Measurements from ENCODE around the gene RGS12.

Gene RGS12

DNA sequence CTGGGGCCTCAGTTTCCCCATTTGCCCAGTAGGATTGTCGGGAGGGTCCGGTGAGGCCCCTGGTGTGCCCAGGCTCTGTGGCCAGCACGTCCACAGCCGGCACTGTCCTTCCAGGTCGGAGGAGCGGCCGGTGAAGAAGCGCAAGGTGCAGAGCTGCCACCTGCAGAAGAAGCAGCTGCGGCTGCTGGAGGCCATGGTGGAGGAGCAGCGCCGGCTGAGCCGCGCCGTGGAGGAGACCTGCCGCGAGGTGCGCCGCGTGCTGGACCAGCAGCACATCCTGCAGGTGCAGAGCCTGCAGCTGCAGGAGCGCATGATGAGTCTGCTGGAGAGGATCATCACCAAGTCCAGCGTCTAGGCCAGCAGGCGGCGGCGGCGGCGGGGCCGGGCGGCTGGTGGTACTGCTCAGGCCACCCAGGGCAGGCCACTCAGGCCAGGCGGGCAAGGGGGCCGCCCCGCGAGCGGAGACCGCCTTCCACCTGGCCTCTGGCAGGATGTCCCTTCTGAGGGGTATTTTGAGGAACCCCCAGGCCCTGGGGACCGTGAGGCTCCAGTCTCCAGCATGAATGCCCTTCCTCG lies 37.1 kb upstream of the RGS12 start:
- DNase-seq: no peak

DNA sequence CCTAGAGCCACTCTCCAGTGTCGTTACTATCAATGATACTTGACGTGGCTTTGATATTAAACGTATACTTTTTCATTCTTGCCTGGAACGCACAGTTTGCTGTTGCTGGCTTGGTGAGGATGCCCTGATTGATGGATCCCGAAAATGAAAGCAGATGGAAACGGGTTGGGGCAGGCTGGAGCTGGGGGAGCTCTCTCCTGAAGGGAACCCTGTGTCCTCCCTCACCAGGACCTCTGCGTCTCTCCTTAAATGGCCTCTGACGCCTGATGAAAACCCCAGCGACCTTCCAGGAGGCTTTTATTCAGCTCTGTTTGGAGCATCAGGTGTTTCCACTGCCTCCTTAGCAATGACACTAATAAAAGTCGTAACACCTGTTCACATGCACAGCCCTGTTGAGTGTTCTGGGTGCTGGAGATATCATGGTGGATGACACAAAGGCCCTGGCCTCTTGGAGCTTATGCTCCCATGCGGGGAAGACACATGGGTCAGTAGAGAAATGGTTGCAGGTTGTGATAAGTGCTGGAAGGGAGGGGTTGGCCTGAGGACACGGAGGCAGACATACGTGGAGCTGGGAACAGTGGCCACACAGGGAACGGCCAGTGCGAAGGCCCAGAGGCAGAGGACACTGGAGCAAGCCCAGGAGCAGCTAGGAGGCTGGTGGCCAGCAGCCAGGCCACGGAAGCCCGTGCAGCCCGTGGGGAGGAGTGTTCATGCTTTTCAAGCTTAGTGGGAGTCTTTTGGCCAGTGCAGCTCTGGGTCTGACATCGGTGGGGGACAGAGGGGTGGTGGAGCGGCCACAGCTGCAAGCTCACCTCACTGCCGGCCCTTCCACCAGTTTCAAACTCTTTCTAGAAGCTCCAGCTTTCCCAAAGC lies 36.4 kb upstream of the RGS12 start:
- no peak for DNase-seq

DNA sequence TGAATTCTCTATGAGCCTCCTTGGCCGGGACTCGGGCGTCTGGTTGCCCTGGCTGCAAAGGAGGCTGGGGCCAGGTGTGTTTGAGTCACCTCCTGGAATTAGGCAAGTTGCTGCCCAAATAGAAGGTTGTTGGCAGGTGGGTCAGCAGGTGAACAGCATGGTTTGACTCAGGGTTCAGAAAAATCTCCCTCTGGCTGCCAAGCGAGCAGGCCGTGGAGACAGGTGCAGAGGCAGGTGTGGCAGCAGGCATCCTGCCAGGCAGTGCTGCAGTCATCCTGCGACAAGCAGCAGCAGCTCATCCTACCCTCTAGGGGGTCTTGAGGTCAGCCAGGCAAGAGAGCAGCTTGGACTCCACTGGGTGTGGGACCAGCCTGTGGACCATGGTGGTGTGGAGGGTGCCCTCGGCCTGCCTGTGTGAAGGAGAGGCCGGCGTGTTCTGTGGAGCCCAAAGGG lies 35.7 kb upstream of the RGS12 start:
- no peak for DNase-seq

DNA sequence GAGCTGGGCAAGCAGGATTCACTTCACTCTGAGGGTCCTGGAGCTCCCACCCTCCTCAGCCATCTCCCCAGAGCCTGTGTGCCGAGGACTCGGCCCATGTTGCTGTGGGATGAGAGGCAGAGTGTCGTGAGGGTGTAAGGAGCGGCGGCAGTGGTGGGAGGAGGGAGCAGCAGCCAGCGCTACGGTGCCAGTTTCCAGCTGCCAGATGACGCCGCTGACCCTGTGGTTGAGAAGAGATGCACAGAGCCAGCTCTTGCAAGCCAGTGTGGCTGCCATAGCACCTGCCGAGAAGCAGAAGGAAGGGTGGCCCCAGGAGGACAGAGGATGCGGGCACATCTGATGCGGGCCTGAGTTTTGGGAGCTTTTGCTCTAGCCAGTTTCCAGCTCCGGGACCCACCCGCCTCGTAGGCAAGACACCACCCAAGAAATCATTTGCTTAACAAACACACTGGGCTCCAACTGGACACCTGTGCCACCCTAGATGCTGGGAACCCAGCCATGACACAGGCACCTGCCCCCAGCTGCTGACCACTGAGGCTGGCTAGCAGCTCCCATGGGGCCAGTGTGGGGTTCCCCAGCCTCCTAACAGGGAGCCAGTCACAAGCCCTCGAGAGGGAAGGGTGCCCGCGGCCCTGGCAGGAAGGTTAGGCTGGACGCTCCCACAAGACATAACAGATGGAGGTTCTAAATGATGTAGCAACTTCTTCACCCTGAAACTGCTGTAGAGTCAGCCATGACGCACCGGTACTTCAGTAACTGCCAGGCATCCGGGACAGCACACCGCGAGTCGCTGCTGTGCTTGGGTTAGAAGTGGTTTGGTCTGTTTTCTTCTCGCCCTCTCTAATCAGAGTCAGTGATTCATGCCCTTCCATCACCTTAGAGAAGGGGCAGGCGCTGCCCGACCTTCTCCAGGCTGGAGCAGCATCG lies 35.0 kb upstream of the RGS12 start:
- DNase-seq: no peak

DNA sequence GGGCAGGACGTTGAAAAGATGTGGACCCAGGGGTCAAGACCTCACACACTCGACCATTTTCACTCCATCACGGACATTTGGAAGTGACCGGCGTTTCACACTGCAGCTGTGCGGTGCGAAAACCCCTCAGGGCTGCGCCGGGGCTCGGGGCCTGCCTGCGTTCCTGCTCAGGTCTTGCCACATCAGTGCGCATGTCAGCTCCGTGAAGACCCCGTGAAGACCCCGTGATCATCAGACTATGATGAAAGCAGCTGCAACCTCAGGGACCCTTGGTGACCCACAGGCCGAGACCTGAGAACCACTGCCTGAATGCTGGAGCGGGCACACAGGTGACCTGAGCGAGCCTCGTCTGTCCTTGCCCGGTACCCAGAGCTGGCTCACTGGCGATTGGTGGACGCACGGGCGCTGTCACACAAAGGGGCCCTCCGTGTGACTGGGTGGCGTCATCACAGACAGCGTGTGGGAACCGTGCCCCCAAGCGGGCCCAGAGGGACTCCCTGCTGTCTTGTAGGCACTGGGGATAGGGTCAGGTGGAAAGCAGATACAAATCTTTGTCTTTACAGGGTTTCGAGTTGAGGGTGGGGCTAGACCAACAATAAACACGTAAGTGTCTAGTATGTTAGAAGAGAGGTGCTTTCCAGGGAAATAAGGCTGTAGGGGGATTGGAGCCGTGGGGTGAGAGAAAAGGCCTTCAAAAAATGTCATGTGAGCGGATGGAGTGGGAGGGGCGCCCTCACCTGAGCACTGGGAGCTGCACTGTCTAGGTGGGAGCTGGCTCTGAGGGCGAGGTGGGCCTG lies 31.2 kb upstream of the RGS12 start:
- DNase-seq: no peak

DNA sequence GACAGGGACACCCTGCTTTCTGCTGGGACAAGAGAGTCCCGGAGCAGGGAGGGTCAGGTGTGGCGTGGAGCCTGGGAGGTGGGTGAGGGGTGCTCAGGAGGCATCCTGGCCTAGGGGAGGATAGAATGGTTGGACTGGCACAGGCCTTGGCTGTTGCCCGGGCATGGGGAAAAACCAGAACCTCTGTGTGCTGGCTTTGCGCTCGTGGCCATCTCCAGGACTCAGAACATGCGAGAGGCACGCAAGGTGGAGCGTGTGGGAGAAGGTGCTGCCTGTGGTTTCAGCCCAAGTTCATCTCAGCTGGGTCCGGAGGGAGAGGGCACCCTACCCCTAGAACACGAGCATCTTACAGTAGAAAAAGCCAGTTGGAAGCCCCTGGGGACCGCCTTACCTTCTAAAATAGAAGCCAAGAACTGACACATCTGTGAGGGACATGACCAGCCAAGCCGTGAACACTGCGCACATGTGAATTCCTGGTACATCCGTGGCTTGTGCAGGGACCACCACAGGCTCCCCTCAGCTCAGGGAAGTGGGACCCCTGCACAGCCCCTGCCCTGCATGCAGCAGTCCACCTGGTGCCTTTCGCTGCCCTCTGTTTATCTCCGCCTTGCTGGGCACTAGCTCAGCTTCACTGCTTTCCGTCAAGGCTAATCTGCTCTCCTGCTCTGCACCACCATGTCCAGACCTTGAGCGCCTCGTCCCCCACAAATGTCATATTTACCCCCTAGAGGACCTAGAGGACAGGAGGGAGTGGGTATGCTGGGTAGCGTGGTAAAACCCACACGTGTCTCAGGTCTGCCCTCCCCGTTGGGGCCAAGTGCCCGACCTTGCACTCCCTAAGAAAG lies 30.4 kb upstream of the RGS12 start:
- DNase-seq: no peak

DNA sequence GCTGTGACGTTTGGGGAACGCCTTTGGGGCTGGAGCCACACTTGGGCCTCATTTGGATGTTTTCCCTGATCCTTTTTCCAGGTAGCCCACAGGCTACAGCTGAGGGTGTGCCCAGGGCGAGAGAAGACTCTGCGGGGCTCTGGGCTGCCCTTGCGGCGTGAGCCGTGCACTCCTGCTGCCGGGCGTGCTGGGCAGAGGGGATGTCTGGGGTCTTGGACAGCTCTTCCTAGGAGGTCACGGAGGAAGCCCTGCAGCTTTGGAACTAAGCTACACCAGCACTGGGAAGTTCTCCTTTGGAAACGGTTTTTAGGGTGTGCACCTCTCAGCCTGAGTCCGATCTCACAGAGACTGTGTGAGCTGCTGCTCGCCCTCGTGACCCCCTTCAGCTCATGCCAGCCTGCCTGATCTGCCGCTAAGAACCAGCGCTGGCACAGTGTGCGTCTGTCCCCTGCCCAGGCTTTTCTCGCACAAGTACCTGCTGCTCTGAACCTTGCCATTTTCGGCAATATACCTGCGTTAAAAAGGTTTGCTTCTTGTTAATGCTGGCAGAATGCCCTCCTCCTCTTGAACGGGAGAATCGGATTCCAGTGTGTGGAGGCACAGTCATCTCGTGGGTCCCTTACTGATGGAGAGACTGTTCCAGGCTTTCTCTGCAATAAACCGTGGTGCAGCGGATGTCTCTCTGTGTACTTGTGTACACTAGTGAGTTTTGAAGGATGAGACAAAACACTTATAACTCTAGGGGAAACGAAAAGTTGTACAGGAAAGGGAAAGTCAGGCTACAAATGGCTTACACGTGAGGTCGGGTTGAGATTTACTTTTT lies 29.6 kb upstream of the RGS12 start:
- DNase-seq: no peak

DNA sequence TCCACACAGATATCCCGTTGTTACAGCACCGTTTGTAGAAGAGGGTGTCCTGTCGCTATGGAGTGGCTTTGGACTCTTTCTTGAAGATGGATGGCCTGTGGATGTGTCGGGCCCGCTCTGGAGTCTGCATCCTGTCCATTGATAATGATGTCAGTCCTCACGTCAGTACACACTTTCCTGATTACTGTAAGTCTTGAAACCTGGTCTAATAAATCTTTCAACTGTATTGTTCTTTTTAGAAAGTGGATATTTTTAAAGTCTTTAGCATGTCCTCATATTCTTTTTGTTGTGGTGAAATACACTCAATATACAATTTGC lies 29.0 kb upstream of the RGS12 start:
- no peak for DNase-seq

DNA sequence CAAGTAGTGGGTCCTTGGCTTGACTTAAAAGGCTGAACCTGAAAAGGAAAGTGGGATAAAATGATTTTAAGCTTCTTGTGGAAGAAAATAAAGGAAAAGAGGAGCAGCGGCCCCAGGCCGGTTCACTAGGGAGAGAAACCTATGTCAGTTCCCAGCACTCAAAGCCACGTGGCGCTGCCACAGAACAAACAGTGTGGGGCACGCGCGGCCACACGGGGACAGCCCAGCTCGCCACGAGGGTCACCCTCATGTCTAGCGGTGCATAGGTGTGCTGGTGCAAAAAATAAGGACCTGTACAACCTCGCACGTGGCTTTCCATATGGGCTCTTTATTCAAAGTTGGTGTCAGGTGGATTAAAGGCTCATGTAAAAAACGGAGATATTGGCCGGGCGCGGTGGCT lies 26.7 kb upstream of the RGS12 start:
- no peak for DNase-seq

DNA sequence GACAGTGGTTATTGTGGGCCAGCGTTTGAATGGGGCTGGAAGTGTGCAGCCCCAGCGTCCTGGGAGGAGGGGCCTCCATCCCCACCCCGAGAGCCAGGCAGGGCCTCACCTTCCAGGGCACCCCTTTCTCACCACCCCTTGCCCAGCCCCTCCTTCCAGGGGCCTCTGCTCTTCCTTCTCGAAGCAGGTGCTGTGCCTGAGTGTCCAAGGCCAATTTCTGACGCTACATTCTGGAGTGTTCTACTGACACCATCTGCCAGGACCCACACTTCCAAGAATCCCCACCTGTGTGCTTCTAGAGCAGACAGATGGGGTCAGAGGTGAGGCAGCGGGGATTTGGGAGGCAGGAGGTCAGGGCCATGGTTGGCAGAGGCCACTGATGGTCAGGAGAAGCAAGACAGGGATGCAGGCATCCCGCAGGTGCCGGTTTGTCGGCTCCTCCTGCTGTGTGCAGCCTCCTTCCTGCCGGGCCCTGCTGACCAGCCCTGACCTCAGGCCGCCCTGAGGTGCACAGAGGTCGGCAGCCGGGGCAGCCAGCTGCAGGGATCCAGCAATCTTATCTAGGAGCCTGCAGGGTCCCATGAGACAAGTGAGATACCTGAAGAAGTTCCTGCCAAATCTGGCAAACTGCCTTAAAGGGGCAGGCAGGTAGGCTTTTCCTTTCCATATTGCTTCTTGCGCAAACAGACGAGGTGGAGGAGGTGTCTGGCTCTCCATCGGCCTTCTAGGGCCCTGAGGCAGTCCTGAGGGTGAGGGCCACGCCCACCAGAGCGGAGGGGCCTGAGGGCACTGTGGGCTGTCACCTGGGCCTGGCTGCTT lies 25.0 kb upstream of the RGS12 start:
- no peak for DNase-seq

DNA sequence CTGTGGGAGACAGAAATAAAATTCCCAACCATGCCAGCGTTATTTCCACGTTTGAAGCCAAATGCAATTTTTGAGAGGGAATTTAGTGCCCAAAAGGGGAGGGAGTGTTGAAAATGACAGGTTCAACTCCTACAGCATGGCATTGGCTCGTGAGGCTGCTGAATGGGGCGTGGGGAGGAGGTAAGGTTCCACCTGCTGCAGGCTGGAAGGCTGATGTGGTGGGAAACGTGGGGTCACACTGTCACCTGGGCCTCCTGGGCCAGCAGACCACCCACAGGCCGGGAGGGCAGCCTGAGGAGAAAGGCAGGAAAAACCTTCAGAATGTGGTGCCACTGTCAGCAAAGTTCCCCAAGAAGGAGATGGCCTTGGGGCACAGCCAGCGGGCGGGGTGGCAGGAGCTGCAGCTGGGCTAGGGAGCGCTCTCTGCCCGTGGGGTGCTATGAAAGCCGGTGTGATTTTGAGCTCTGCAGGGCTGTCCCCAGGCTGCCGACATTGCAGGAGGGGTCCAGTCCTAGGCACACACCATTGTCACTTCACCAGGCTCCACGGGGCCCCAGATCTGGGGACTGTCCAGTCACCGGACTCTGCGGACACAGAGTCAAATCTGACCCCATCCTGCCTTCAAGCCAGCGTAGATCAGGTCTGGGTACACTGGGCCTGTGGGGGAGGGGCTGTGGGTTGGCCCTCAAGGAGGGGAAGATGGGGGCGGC lies 24.3 kb upstream of the RGS12 start:
- DNase-seq: no peak

DNA sequence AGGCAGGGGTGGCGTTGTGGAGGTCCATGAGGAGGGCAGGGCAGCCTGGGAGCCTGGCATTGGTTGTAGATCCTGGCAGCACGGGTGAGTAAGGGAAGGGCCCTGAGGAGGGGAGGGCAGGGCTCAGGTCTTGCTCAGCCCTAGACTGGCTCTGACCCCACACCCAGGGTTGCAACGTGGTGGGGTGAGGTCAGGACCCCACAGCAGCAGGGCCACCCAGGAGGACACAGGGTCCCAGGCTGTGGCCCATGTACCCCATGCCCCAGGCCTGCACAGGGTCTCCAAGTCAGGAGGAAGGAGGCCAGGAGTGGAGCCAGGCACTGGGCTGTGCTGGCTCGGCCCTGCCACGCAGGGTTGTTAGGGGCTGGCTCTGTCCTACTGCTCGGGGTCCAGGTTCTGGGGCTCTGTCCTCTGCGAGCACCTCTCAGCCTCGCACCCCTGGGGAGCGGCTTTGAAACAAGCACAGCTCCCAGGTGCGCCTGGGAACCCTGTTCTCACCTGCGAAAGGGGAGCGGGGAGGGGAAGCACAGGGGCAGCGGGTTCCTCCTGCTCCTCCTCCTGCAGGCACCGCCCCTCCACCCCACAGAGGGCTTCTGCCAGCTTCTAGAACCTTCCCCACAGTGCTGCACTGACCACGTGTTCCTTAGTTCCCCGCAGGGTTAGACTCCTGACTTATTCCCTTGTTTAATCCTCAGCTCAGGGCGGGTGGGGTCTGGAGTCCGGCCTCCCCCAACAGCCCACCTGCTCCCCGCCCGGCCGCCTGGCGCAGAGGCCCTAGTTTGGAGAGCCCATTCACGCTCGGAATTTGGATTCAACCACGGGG lies 23.5 kb upstream of the RGS12 start:
- no peak for DNase-seq

DNA sequence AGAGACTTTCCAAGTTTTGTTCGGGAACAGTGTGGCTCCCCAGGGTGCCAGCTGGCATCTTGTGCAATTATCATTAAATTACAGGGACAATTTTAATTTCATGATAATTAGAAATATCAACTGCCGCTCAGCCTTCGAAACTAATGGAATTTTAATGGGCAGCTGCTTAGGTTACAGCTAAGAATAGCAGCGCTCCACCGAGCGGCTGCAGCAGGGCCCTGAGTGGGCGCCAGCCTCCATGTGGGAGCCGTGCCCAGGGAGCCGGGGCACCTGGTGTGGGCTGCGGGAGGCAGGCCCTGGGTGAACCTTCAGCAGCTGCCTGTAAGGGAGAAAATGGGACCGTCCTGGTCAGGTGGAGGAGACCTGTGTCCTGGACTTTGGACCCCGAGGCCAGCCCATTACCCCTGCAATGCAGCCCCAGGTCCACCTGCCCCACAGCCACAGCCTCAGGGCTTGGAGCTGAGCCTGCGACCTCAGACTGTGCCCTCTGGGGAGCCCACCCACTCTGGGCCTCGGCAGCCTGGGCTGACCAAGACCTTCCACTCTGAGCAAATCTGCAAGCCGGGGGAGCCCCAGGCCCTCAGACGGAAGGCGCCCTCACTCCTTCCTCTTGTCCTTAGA lies 22.7 kb upstream of the RGS12 start:
- DNase-seq: no peak

DNA sequence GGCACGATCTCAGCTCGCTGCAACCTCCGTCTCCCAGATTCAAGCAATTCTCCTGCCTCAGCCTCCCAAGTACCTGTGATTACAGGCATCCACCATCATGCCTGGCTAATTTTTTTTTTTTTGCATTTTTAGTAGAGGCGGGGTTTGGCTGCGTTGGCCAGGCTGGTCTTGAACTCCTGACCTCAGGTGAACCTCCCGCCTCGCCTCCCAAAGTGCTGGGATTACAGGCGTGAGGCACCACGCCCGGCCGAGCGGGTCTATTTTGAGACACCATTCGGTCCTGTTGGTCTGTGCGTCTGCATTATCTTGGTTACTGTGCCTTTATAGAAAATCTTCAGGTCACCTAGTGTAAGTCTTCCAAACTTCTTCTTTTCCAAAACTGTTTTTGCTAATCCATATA lies 21.7 kb upstream of the RGS12 start:
- DNase-seq: no peak

DNA sequence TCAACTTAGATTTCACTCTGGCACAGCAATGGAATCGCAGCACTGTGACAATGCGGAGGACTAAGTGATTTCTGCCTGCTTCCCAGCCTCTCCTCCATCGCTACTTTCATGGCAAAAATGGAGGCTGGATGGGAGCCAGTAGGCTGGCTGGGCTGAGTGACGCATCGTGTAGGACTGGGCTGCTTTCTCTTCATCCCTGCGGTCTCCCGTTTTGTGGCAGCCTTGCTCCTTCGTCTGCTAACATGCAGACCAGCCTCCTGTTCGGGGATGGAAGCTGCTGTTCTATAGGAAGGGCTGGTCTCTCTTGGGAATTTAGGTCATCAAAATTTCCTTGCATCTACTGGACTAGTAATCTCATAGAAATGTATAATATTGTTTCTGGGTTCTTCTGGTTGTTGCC lies 15.8 kb upstream of the RGS12 start:
- DNase-seq: no peak

DNA sequence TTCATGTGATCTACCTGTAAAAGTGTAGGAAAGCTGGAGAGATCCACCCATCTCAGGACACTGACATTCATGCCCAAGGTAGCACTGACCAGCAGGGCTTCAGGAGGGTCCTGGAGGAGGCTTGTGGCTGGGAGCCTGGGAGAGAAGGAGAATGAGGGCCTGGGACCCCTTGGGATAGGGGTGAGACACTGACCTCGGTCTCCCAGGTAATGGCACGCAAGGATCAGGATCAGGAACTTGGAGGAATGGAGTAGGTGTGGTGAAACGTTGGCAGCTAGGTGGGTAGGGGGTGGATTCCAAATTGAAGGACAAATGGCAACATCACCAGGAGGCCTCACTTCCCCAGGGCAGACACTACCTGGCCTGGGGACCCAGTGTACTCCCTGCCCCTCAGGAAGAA lies 12.4 kb upstream of the RGS12 start:
- no peak for DNase-seq

DNA sequence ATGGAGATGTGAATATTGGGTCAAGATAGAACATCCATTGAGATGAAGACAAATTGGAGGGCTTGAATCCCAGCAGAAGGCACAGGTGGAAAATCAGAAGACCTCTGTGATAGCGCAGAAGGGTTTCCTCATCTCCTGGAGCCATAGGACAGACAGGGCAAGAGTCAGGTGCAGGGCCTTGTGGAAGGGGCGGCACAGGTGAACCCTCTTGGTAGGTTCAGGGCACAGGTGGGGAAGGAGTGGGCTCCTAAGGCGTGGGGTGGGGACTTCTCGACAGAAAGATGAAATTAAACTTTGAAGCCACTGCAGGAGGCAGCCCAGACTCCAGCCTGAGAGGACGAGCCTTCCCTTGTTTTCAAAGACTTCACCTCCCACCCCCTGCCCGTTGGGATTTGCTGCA lies 9.3 kb upstream of the RGS12 start:
- no peak for DNase-seq

DNA sequence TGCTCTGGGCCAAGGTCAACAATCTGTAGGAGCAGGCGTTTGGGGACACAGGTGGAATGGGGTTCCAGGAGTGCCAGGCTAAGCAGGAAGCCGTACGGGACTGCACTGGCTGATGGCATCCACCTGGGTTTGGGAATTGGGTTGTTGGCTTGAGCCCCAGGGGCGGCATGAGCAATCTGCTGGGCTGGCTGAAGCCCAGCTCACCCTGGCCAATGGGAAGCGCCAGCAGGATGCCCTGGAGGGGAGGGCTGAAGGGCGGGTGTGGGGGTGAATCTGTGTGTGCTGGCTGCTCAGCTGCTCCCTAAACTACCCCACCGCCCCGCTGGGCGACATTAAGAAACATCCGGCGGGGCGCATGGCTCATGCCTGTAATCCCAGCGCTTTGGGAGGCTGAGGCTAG lies 8.9 kb upstream of the RGS12 start:
- no peak for DNase-seq
